Measurements from ENCODE around the gene ITPR1. TPM values are rescaled to one million over a fixed set of nuclear protein-coding genes. Genes with fewer than 3 reads are reported as not detected.
"Not testable (repeated sequence)": the region's sequence is repeated elsewhere in the genome, so short reads cannot be mapped to it uniquely, and the experiment has no call there.

The ITPR1 gene
- total and polyA plus RNA-seq, 5 experiments from 2014 or later = 8.3 to 80.4 (median 10.6) TPM

DNA sequence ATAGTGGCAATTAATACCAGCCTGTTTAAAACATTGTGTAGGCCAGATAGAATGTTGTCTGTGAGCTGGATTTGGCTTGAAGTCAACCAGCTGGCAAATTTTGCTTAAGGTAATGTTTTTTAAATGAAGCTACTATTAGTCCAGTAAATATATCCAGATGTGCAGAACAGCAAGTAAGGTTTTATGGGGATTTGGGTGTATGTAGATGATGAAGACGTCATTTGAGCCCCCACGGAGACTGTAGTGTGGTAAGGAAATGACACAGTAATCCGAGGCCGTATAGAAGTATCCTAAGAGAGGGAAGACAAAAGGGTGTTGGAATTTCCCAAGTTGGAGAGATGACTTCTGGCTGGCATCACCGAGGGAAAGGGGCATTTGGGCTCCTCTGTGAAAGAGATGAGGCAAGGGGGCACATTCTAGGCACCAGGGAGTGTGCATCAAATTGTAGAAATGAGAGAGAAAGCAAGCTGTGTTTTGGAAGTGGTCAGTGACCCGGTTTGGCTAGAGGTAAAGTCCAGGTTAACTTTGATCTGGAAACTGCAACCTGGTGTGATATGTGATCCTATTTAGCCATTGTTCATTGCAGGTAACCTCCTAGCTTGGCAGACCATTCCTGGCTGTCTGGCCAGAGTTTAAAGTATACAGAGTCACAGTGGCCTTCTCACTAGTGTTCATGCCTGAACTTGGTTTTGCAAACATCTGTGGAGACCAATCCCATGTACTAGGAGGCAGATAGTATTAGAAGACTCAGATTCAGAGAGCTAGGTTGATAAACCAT lies 104.2 kb downstream of the ITPR1 start:
- H3K9me3 Mint-ChIP-seq = peaks cover 0 to 17% (median 6%) of the 10 kb centered on the region in 9 donors
- peaks cover 27 to 69% (median 48%) of the 10 kb centered on the region in 4 donors for H3K4me1 Mint-ChIP-seq
- POLR2A ChIA-PET = no interaction called here
- H3K36me3 Mint-ChIP-seq = peaks cover 0 to 15% (median 5%) of the 10 kb centered on the region in 3 donors
- no peak for ATAC-seq
- H3K27ac Mint-ChIP-seq = peak overlapping the region in 2 of 10 donors; percentile 16 to 63
- no peak overlapping the region for H3K4me3 Mint-ChIP-seq
- H3K27me3 Mint-ChIP-seq = no peaks in the 10 kb centered on the region
- no peak for DNase-seq

DNA sequence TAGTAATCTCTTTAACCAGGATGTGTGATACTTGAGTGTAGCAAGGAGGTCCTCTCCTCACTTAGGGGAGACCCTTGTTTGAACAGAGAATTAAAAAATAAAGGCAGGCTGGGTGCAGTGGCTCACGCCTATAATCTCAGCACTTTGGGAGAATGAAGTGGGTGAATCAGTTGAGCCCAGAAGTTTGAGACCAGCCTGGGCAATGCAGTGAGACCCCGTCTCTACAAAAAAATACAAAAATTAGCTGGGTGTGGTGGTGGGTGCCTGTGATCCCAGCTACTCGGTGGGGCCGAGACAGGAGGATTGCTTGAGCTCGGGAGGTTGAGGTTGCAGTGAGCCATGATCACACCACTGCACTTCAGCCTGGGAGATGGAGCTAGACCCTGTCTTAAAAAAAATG lies 105.1 kb downstream of the ITPR1 start:
- H3K4me3 Mint-ChIP-seq, ATAC-seq, DNase-seq, H3K27me3 Mint-ChIP-seq, H3K27ac Mint-ChIP-seq, POLR2A ChIA-PET: not testable (repeated sequence)
- Mint-ChIP-seq H3K4me1 (peaks cover 23 to 68% (median 40%) of the 10 kb centered on the region in 4 donors), H3K9me3 (peaks cover 0 to 17% (median 6%) of the 10 kb centered on the region in 9 donors), H3K36me3 (peaks cover 0 to 15% (median 5%) of the 10 kb centered on the region in 3 donors)

DNA sequence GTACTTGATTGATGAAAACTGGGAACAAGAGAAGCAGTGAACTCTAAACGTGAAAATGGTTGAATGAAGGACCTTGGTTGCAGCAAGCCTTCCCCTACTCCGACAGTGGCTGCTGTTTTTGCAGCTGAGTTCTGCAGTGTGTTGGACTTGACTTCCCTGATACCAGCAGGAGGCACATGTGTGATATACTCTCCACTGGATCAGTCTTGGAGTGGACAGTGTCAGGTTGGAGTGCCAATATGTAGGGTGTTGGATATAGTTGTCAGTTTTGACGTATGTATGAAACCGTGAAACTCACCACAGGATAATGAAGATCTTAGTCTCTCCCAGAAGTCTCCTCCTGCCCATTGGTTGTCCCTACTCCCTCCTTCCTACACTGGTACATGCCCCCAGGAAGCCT lies 106.5 kb downstream of the ITPR1 start:
- H3K27ac Mint-ChIP-seq = no peak overlapping the region
- H3K27me3 Mint-ChIP-seq = no peaks in the 10 kb centered on the region
- peaks cover 23 to 69% (median 41%) of the 10 kb centered on the region in 4 donors for H3K4me1 Mint-ChIP-seq
- no peak overlapping the region for H3K4me3 Mint-ChIP-seq
- DNase-seq (no peak), ATAC-seq (no peak)
- H3K36me3 Mint-ChIP-seq = peaks cover 0 to 15% (median 5%) of the 10 kb centered on the region in 3 donors
- H3K9me3 Mint-ChIP-seq = peaks cover 0 to 17% (median 6%) of the 10 kb centered on the region in 9 donors
- POLR2A ChIA-PET = interaction anchor here (0.5 kb wide), 1 partner anchor 16 kb away, joined by 4 read pairs; no protein-coding TSS in a partner anchor

DNA sequence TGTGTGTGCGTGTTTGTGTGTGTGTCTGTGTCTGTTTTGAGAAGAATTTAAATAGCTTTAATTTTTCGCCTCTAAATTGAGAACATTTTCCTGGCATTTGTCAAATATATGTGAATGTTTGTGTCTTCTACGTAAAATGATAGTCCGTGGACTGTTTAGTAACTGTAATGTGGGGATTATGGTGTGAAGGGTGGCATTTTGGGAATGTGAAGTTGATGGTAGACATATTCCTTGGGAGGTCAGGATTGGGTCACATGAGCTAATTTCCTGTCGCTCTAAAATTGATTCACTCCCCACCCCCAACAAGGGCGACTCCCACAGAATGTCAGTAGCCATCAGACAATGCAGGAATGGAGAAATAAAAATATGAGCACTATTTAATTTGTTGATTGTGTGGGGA lies 107.3 kb downstream of the ITPR1 start:
- H3K27me3 Mint-ChIP-seq = no peaks in the 10 kb centered on the region
- H3K27ac Mint-ChIP-seq = no peak overlapping the region
- no peak for DNase-seq
- POLR2A ChIA-PET = no interaction called here
- H3K36me3 Mint-ChIP-seq = peaks cover 0 to 15% (median 5%) of the 10 kb centered on the region in 3 donors
- ATAC-seq = no peak
- no peak overlapping the region for H3K4me3 Mint-ChIP-seq
- peaks cover 0 to 17% (median 6%) of the 10 kb centered on the region in 9 donors for H3K9me3 Mint-ChIP-seq
- H3K4me1 Mint-ChIP-seq = peaks cover 21 to 63% (median 39%) of the 10 kb centered on the region in 4 donors

DNA sequence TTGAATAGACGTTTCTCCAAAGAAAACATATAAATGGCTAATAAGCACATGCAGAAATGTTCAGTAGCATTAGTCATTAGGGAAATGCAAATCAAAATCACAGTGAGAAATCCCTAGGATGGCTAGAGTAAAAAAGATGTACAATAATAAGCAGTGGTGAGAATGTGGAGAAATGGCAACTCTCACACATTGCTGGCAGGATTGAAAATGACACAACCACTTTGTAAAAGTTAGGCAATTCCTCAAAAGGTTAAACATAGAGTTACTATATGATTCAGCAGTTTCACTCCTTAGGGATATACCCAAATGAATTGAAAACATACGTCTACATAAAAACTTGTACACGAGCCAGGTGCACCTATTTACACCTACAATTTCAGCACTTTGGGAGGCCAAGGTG lies 108.7 kb downstream of the ITPR1 start:
- Mint-ChIP-seq H3K36me3 (peaks cover 0 to 15% (median 5%) of the 10 kb centered on the region in 3 donors), H3K27me3 (no peaks in the 10 kb centered on the region), H3K4me3 (no peak overlapping the region), H3K27ac (no peak overlapping the region), H3K4me1 (peaks cover 17 to 59% (median 42%) of the 10 kb centered on the region in 4 donors), H3K9me3 (peaks cover 0 to 17% (median 6%) of the 10 kb centered on the region in 9 donors)
- no peak for DNase-seq
- ATAC-seq = no peak
- POLR2A ChIA-PET = no interaction called here

DNA sequence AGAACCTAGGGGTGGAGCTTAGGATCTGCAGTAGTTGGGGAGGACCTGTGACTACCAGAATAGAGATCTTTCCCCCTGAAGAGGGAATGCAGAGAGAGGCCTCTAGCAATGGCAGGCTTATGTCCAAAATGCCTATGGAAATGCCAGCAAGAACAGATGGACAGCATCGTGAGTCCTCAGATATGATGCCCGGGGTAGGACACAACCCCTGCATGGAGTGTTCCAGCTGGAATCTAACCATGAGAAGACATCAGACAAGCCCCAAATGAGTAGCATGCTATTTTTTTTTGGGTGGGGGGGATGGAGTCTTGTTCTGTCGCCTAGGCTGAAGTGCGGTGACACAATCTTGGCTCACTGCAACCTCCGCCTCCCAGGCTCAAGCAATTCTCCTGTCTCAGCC lies 111.5 kb downstream of the ITPR1 start:
- Mint-ChIP-seq H3K4me3 (no peak overlapping the region), H3K27ac (peak overlapping the region in 1 of 10 donors; percentile 81), H3K27me3 (no peaks in the 10 kb centered on the region), H3K4me1 (peaks cover 19 to 44% (median 33%) of the 10 kb centered on the region in 4 donors), H3K9me3 (peaks cover 0 to 17% (median 6%) of the 10 kb centered on the region in 9 donors), H3K36me3 (peaks cover 0 to 14% (median 5%) of the 10 kb centered on the region in 3 donors)
- no peak for DNase-seq
- POLR2A ChIA-PET = no interaction called here
- ATAC-seq = no peak

DNA sequence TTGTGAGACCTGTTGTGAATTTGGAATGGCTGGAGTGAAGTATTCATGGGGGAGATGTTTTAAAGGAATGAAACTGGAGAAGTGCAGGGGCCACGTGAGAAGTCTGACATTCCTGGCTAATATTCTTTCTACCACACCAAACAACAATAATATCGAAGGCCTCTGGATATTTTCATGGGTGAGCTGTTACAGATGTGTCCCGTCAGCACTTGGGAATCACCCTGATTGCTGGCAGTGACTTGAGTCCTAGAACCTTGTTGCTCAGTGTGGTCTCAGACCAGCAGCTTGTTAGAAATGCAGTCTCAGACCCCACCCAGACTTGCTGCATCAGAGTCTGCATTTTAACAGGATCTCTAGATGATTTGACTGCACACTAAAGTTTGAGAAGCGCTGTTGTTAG lies 113.8 kb downstream of the ITPR1 start:
- H3K4me3 Mint-ChIP-seq = no peak overlapping the region
- peaks cover 16 to 40% (median 24%) of the 10 kb centered on the region in 4 donors for H3K4me1 Mint-ChIP-seq
- H3K9me3 Mint-ChIP-seq = no peaks in the 10 kb centered on the region
- H3K36me3 Mint-ChIP-seq = no peaks in the 10 kb centered on the region
- H3K27me3 Mint-ChIP-seq = no peaks in the 10 kb centered on the region
- DNase-seq (no peak), ATAC-seq (no peak)
- no peak overlapping the region for H3K27ac Mint-ChIP-seq
- POLR2A ChIA-PET = no interaction called here

DNA sequence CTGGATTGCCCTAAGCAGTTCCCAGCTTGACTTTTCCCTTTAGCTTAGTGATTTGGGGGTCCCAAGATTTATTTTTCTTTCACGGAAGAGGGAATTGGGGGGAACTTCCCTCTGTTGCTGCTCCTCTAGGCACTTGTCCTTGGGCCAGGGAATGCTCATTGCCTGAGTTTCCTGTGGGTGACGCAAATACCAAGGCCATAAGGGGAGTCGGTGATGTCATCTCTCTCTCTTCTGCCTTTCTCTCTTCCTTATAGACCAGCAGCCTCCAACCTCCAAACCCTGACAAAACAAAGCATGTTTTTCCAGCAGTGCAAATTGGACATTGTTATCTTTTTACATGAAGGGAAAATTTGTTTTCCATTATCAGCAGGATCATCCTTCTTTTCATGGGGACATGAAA lies 120.2 kb downstream of the ITPR1 start:
- H3K27me3 Mint-ChIP-seq = no peaks in the 10 kb centered on the region
- POLR2A ChIA-PET = no interaction called here

DNA sequence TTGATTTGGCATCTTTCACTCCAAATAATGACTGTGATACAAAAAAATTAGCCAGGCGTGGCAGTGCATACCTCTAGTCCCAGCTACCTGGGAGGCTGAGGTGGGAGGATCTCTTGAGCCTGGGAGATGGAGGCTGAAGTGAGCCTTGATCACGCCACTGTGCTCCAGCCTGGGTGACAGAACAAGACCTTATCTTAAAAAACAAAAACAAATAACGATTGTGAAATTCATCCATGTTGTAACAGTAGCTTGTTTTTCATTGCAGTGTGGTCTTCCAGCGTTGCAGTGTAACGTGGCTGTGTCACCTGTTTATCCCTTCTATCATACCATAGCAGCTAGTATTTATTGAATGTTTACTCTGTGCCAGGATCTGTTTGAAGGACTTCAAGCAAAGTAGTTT lies 120.9 kb downstream of the ITPR1 start:
- Mint-ChIP-seq H3K27me3 (no peaks in the 10 kb centered on the region), H3K4me1 (peaks cover 11 to 31% (median 22%) of the 10 kb centered on the region in 4 donors), H3K27ac (no peak overlapping the region), H3K36me3 (no peaks in the 10 kb centered on the region), H3K4me3 (no peak overlapping the region), H3K9me3 (no peaks in the 10 kb centered on the region)
- ATAC-seq = no peak
- POLR2A ChIA-PET = no interaction called here
- no peak for DNase-seq

More for the DNA sequence above, 120.2 kb downstream of the ITPR1 start:
- no peaks in the 10 kb centered on the region for H3K9me3 Mint-ChIP-seq
- H3K4me1 Mint-ChIP-seq = peaks cover 10 to 28% (median 20%) of the 10 kb centered on the region in 4 donors
- no peak for DNase-seq
- no peak for ATAC-seq
- H3K4me3 Mint-ChIP-seq = no peak overlapping the region
- H3K27ac Mint-ChIP-seq = peak overlapping the region in 1 of 10 donors; percentile 13
- no peaks in the 10 kb centered on the region for H3K36me3 Mint-ChIP-seq

DNA sequence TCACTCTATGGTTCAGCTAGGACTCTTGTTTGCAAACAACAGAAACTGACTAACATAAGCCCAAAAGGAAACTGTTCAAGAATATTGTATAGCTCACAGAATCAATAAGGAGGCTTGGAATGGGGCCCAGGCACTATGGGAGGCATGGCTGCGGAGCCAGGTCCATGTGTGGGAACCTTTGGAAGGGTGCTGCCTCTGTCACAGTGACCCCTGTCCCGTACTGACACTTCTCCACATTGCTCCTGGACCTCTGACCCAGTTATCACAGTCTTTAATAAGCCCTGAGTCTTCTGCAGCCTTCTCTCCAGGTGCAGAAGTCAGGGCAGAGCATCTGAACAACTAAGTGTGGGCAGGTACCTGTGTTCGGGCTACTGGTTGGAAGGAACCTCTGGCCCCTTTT lies 121.8 kb downstream of the ITPR1 start:
- POLR2A ChIA-PET = no interaction called here
- Mint-ChIP-seq H3K27ac (no peak overlapping the region), H3K4me3 (no peak overlapping the region), H3K4me1 (peaks cover 6 to 32% (median 17%) of the 10 kb centered on the region in 4 donors), H3K36me3 (peaks cover 0 to 2% (median 0%) of the 10 kb centered on the region in 3 donors), H3K27me3 (no peaks in the 10 kb centered on the region), H3K9me3 (no peaks in the 10 kb centered on the region)
- ATAC-seq = no peak
- no peak for DNase-seq

DNA sequence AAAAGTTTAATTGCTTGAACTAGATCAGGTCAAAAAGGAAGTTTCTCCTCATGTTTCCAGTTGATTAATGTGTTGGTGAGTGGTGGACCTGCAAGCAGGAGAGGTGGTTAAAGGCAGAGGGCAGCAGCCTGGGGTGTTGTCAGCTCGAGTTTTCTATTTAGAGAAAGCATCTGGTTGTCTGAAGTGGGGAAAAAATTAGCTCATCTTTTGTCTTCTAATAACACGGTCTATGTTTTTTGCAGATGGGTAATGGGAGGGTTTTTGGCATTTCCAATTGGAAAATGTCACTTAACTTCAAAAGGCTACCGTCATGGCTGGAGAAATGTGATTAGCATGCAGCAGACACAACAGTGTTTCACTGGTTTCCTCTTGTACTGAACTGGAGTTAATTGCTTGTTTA lies 122.6 kb downstream of the ITPR1 start:
- POLR2A ChIA-PET = no interaction called here

DNA sequence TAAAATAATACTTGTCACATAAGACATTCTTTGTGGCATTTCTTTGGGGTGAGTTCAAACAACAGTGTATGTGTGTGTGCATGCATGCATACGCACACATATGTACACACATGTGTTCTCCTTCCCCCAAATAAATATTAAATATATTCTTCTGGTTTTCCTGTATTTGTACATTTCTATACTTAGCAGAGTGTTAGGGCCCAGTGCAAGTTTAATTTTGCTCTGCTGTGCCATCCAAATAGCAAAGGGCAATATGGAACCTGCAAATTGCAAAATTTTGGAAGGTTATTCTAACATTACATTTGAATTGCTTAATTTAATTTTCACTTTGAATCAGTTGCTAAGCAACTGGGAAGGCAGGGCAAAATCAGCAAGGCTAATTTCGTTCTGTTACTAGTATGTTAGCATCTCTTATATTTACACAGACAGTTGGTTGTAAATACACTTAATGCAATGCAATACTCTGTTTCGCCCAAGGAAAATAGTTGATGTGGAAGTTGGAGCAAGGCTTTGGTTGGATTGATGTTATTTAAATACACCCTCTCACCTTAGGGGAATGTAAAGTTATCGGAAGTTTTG lies 130.4 kb downstream of the ITPR1 start:
- H3K27ac Mint-ChIP-seq = peak overlapping the region in 1 of 10 donors; percentile 29
- ATAC-seq = no peak
- no peaks in the 10 kb centered on the region for H3K27me3 Mint-ChIP-seq
- POLR2A ChIA-PET = no interaction called here
- DNase-seq = no peak
- H3K36me3 Mint-ChIP-seq = peaks cover 9 to 18% (median 12%) of the 10 kb centered on the region in 3 donors
- H3K4me3 Mint-ChIP-seq = no peak overlapping the region
- H3K9me3 Mint-ChIP-seq = peaks cover 0 to 5% (median 0%) of the 10 kb centered on the region in 9 donors
- peaks cover 0 to 25% (median 12%) of the 10 kb centered on the region in 4 donors for H3K4me1 Mint-ChIP-seq

More for the DNA sequence above, 122.6 kb downstream of the ITPR1 start:
- Mint-ChIP-seq H3K4me3 (no peak overlapping the region), H3K4me1 (peaks cover 4 to 29% (median 17%) of the 10 kb centered on the region in 4 donors), H3K27me3 (no peaks in the 10 kb centered on the region), H3K27ac (peak overlapping the region in 1 of 10 donors; percentile 69), H3K9me3 (peaks cover 0 to under 1% (median 0%) of the 10 kb centered on the region in 9 donors), H3K36me3 (peaks cover under 1 to 6% (median 4%) of the 10 kb centered on the region in 3 donors)
- DNase-seq (no peak), ATAC-seq (no peak)

Measured in naive thymus-derived CD8-positive, alpha-beta T cell (primary cell).